ENCODE data around the gene PEF1.

DNA sequence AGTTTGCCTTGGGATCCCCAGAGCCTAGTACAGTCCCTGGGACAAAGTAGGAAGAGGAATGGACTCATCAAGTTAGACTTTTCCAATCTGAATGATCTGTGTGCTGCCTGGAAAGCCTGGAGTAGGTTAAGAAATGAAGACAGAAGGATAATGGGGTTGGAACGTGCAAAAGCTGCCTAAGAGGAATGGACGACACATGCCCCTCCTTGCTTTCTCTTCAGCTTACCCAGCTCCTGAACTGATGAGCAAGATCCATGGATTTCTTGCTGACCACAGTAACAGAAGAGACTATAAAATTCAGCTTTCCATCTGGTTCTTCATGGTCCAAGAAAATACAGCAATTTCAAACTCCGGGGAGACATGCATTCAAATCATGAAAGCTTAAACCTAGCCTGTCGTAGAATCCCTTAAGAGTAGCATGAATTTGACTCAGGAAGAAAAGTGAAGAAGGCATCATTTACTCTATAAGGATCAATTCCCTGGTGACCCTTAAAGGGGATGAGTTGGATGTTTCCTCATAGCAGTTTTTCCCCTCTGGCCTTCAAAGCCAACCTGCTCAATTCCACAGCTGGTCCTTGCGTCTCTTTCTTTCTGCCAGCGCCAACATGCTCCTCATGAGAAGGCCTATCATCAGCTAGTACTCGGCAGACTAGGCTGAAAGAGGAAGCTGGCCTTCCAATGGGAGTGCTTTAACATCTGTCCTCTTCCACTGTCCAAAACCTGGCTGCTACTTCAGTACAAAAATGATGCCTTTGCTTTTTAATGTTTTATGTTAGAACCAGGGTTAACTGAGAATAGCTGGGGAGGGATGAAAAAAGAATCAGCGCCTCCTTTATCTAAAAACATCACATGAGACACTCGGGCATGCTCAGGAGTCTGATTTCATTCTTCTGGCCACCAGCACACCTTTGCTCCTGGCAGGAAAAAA is 5.7 kb upstream of the PEF1 start:
- TF ChIP-seq YY1 (IDR thresholded peaks at IDR 0.05; ENCODE audit: low read depth) (no peak), EP300 (IDR thresholded peaks at IDR 0.05; ENCODE audit: borderline replicate concordance) (no peak), RAD21 (IDR thresholded peaks at IDR 0.05; ENCODE audit: low read depth) (no peak), FOXM1 (IDR thresholded peaks at IDR 0.05; ENCODE audit: borderline replicate concordance, low read depth) (no peak), NFIC (IDR thresholded peaks at IDR 0.05) (no peak)
